GM12878 (cell line): ENCODE results near the gene GJB1. TPM values are rescaled to one million over a fixed set of nuclear protein-coding genes. Genes with fewer than 3 reads are reported as not detected.

Source experiments
- ATAC-seq: fragments of 200-7000 bp; cut with Tn5 transposase; 3 replicates; pipeline ENCODE4 v1.9.1; 2020; ENCODE audit warnings: mild to moderate bottlenecking, moderate library complexity
- Bru-seq: library from RNA; stranded (reverse); fragments of 400-500 nt; gene quantifications from one replicate; lab custom pipeline; 2021; lab: Mats Ljungman, UMichigan
- BruChase-seq, 2 experiments: library from RNA; stranded (reverse); fragments of 400-500 nt; gene quantifications; one replicate each; lab custom pipeline; 2021; lab: Mats Ljungman, UMichigan
- BruUV-seq: library from RNA; stranded (reverse); fragments of 400-500 nt; replicated peaks from 2 replicates; lab custom pipeline; 2021; lab: Mats Ljungman, UMichigan
- CTCF ChIA-PET: fragments of 300-600 bp; sonication (Branson Sonifier 250); formaldehyde crosslinking; extraction: SDS; loops from one replicate; lab custom pipeline; 2021; ENCODE audit warnings: inconsistent platforms; lab: Yijun Ruan, JAX
- POLR2A ChIA-PET: fragments of 350-600 bp; formaldehyde crosslinking; extraction: SDS; loops from one replicate; lab custom pipeline; 2021; ENCODE audit warnings: inconsistent platforms; lab: Charles Lee
- RAD21 ChIA-PET: fragments of 300-600 bp; sonication (Branson Sonifier 250); formaldehyde crosslinking; loops from one replicate; lab custom pipeline; 2023; ENCODE audit warnings: antibody characterized with exemption; ENCODE audit not compliant: unreplicated experiment; lab: Charles Lee
- SMC1A ChIA-PET: fragments of 300-600 bp; sonication (Branson Sonifier 250); formaldehyde crosslinking; loops from one replicate; lab custom pipeline; 2023; ENCODE audit not compliant: unreplicated experiment, uncharacterized antibody; lab: Charles Lee
- DNase-seq: peaks from one replicate; pipeline ENCODE4 v3.0.0-alpha.2; 2011; ENCODE audit warnings: low read depth, low spot score
- FAIRE-seq: peaks from 3 replicates; lab custom pipeline; 2011; peaks lifted over from hg19 to GRCh38; lab: Jason Lieb, UNC
- H2AFZ ChIP-seq: 2 replicates; pipeline ENCODE4 v1.6.0; 2011; ENCODE audit warnings: low read depth, low read length, control low read depth; ENCODE audit not compliant: control insufficient read depth
- H3K27ac ChIP-seq: 2 replicates; pipeline ENCODE4 v1.5.1; 2011; ENCODE audit warnings: control low read depth; ENCODE audit not compliant: control insufficient read depth, insufficient read depth
- H3K27me3 ChIP-seq, 2 experiments: replicated peaks in 1 of 2; 2 replicates each; pipeline versions ENCODE4 v1.6.0 to v1.6.1; 2011; ENCODE audit warnings: low read length in 1 of 2; ENCODE audit not compliant: control insufficient read depth in 2 of 2, insufficient read depth in 2 of 2
- H3K36me3 ChIP-seq, 2 experiments: 2 replicates each; pipeline ENCODE4 v1.5.1; 2011; ENCODE audit warnings: low read length in 1 of 2; ENCODE audit not compliant: control insufficient read depth in 2 of 2, insufficient read depth in 2 of 2
- H3K4me1 ChIP-seq: 2 replicates; pipeline ENCODE4 v1.6.1; 2011; ENCODE audit warnings: mild to moderate bottlenecking, low read length, moderate library complexity, mixed read lengths; ENCODE audit not compliant: control insufficient read depth, insufficient read depth
- H3K4me2 ChIP-seq: 2 replicates; pipeline ENCODE4 v1.6.0; 2011; ENCODE audit warnings: control low read depth; ENCODE audit not compliant: control insufficient read depth, insufficient read depth
- H3K4me3 ChIP-seq: fragments of 200-600 bp; sonication (generic); 2 replicates; pipeline ENCODE4 v1.5.1; 2016
- H3K79me2 ChIP-seq: 2 replicates; pipeline ENCODE4 v1.6.0; 2011; ENCODE audit warnings: low read length; ENCODE audit not compliant: control insufficient read depth, insufficient read depth
- H3K9ac ChIP-seq: 2 replicates; pipeline ENCODE4 v1.8.0; 2011; ENCODE audit warnings: low read length, control low read depth, mixed read lengths; ENCODE audit not compliant: control insufficient read depth, insufficient read depth
- H3K9me3 ChIP-seq: replicated peaks from 3 replicates; pipeline ENCODE4 v1.5.1; 2011; ENCODE audit warnings: mild to moderate bottlenecking, low read length; ENCODE audit not compliant: control insufficient read depth, insufficient read depth
- H4K20me1 ChIP-seq: 2 replicates; pipeline ENCODE4 v1.6.0; 2011; ENCODE audit not compliant: control insufficient read depth, insufficient read depth
- CREB1 ChIP-seq: IDR thresholded peaks from 2 replicates; pipeline ENCODE4 v1.6.1; 2012; ENCODE audit warnings: low read depth, mild to moderate bottlenecking, inconsistent platforms
- E4F1 ChIP-seq: fragments of 450-650 bp; IDR thresholded peaks from 2 replicates; pipeline ENCODE4 v1.6.1; 2018; ENCODE audit warnings: borderline replicate concordance, mild to moderate bottlenecking; ENCODE audit not compliant: partially characterized antibody
- EED ChIP-seq: sonication (generic); IDR thresholded peaks from 2 replicates; pipeline ENCODE4 v1.6.1; 2016; ENCODE audit warnings: antibody characterized with exemption, low read depth
- IRF4 ChIP-seq: IDR thresholded peaks from 2 replicates; pipeline ENCODE4 v1.6.1; 2011; ENCODE audit warnings: low read depth, low read length
- JUND ChIP-seq: IDR thresholded peaks from 2 replicates; pipeline ENCODE4 v1.6.1; 2012; ENCODE audit warnings: low read depth, mild to moderate bottlenecking, low read length, improper control_type of control experiment, moderate library complexity
- MEF2A ChIP-seq: IDR thresholded peaks from 2 replicates; pipeline ENCODE4 v1.6.1; 2011; ENCODE audit warnings: low read depth, mild to moderate bottlenecking, low read length, moderate library complexity; ENCODE audit not compliant: insufficient read depth
- MYC ChIP-seq: IDR thresholded peaks from 2 replicates; pipeline ENCODE4 v1.6.1; 2011; ENCODE audit warnings: mild to moderate bottlenecking, low read length, moderate library complexity, inconsistent platforms; ENCODE audit not compliant: insufficient read depth, insufficient replicate concordance, insufficient read length, severe bottlenecking
- RELA ChIP-seq: fragments of 450-650 bp; IDR thresholded peaks from 2 replicates; pipeline ENCODE4 v1.8.0; 2014; ENCODE audit warnings: borderline replicate concordance; ENCODE audit not compliant: partially characterized antibody
- REST ChIP-seq: IDR thresholded peaks from 2 replicates; pipeline ENCODE4 v1.6.1; 2012; ENCODE audit warnings: mild to moderate bottlenecking, low read depth, low read length
- SIX5 ChIP-seq: IDR thresholded peaks from 2 replicates; pipeline ENCODE4 v1.6.1; 2011; ENCODE audit warnings: mild to moderate bottlenecking, low read depth, low read length, moderate library complexity; ENCODE audit not compliant: severe bottlenecking
- TCF12 ChIP-seq: IDR thresholded peaks from 2 replicates; pipeline ENCODE4 v1.6.1; 2011; ENCODE audit warnings: low read depth, mild to moderate bottlenecking, low read length
- YY1 ChIP-seq: IDR thresholded peaks from 2 replicates; pipeline ENCODE4 v1.6.1; 2011; ENCODE audit warnings: low read depth, mild to moderate bottlenecking, low read length
- ZZZ3 ChIP-seq: IDR thresholded peaks from 2 replicates; pipeline ENCODE4 v1.6.1; 2011; ENCODE audit warnings: low read depth; ENCODE audit not compliant: control insufficient read depth, insufficient read length
- WGBS: methylation state at CpG from one replicate; pipeline ENCODE4 v1.1.6; 2016; ENCODE audit warnings: low lambda C conversion rate; ENCODE audit not compliant: insufficient replicate concordance, insufficient coverage; ENCODE audit errors: missing lambda C conversion rate; 5-methylcytosine and 5-hydroxymethylcytosine counted together
- in situ Hi-C: fragments of 300-500 bp; cut with MboI; formaldehyde crosslinking; loops from 9 replicates; pipeline ENCODE4 v1.14.3; 2018; ENCODE audit warnings: mixed read lengths
- intact Hi-C: fragments of 100-400 bp; cut with micrococcal nuclease; formaldehyde crosslinking; loops from one replicate; pipeline ENCODE4 v1.14.2; 2022; ENCODE audit not compliant: unreplicated experiment
- long read RNA-seq, 2 experiments: library from polyadenylated mRNA; unstranded; transcript quantifications; one replicate each; pipeline ENCODE4 v2.0.0, GENCODE V29; 2019 to 2020
- polyA minus RNA-seq, 3 experiments: library from RNA; depleted of rRNA, polyadenylated mRNA; stranded (reverse); fragments of >200 nt; gene quantifications; 2 replicates each; pipeline ENCODE4 v1.2.3, GENCODE V29; 2011
- polyA plus RNA-seq, 11 experiments: library from polyadenylated mRNA; depleted of rRNA in 4 of 11; unstranded in 6 of 11; stranded (reverse) in 5 of 11; fragments of >200 nt; fragmentation: Nextera tagmentation in 4 of 11; fragmentation: Illumina TruSeq in 1 of 11; extraction: Ambion mirVana in 4 of 11; extraction: Trizol in 1 of 11; gene quantifications; 1 replicate in 1 of 11; 2 replicates in 10 of 11; pipeline versions ENCODE4 v1.2.1 to v1.2.3, GENCODE V29; 2011 to 2016; ENCODE audit warnings: inconsistent platforms in 2 of 11, missing spikeins in 2 of 11, low read depth in 1 of 11
- total RNA-seq, 4 experiments: library from RNA; depleted of rRNA in 3 of 4; stranded (reverse); fragments of >200 nt in 3 of 4; fragmentation: Illumina TruSeq in 1 of 4; extraction: Trizol in 1 of 4; gene quantifications; 2 replicates each; pipeline versions ENCODE4 v1.2.1 to v1.2.3, GENCODE V29; 2013 to 2021

Gene GJB1
- not detected in 2 replicates for total RNA-seq (2013; cell fraction: nucleolus; rRNA removed)
- not detected in 2 replicates for total RNA-seq (2014; rRNA removed)
- total RNA-seq (2014; rRNA removed; fragmentation: Illumina TruSeq; extraction: Trizol) = not detected in 2 replicates
- 0.13 TPM in 1 of 2 replicates, not detected in the other for total RNA-seq (2021)
- polyA plus RNA-seq (2011; ENCODE audit: low read depth) = not detected
- not detected in 2 replicates for polyA plus RNA-seq (2011; rRNA removed)
- polyA plus RNA-seq (2011; cell fraction: cytosol; rRNA removed) = not detected in 2 replicates
- polyA plus RNA-seq (2011; cell fraction: nucleus; rRNA removed) = 0.06 TPM in 1 of 2 replicates, not detected in the other
- polyA plus RNA-seq (2012) = not detected in 2 replicates
- not detected in 2 replicates for polyA plus RNA-seq (2014; fragmentation: Illumina TruSeq; extraction: Trizol)
- polyA plus RNA-seq (2014; fragmentation: Nextera tagmentation; extraction: Ambion mirVana) = not detected
- polyA plus RNA-seq (2014; rRNA removed) = not detected in 2 replicates
- not detected for polyA plus RNA-seq (2016; fragmentation: Nextera tagmentation; extraction: Ambion mirVana)
- not detected in 2 replicates for polyA minus RNA-seq (2011; rRNA and poly(A)+ RNA removed)
- polyA minus RNA-seq (2011; cell fraction: cytosol; rRNA and poly(A)+ RNA removed) = not detected in 2 replicates
- polyA minus RNA-seq (2011; cell fraction: nucleus; rRNA and poly(A)+ RNA removed) = not detected in 2 replicates
- not detected for Bru-seq, nascent RNA
- percentile 19 among the genes with signal in this experiment for BruChase-seq, experiment 1, labeled RNA remaining after a 6-hour chase
- BruChase-seq, experiment 2, labeled RNA remaining after a 2-hour chase = percentile 15 among the genes with signal in this experiment
- long read RNA-seq, experiment 1 = 0 reads
- long read RNA-seq, experiment 2 = 0 reads

GRCh38 chrX:71222929-71223328, at the start of gene GJB1:
Gene GJB1, plus strand, starts transcription at chrX:71223224. Its CDS starts 484 bp downstream, at chrX:71223708.
- ChIA-PET SMC1A (no interaction called here), CTCF (no interaction called here), POLR2A (no interaction called here), RAD21 (no interaction called here)
- no TSS peak for BruUV-seq
- Histone ChIP-seq H3K4me3 (no peak within 1 kb of the TSS), H3K27ac (no peak within 1 kb of the TSS), H3K27me3 (no peaks in the 10 kb centered on the region), H3K79me2 (no peaks in the 10 kb centered on the region), H3K4me2 (no peak within 1 kb of the TSS), H3K4me1 (no peaks in the 10 kb centered on the region), H3K36me3 (no peaks in the 10 kb centered on the region), H4K20me1 (no peaks in the 10 kb centered on the region), H3K9ac (no peak within 1 kb of the TSS), H2AFZ (no peak within 1 kb of the TSS), H3K9me3 (no peaks in the 10 kb centered on the region)
- WGBS = 54% methylated on average over 18 of the region's 18 CpGs
- no peak for TF ChIP-seq JUND
- no peak for TF ChIP-seq SIX5
- TF ChIP-seq IRF4 = no peak
- no peak for TF ChIP-seq YY1
- no peak for TF ChIP-seq E4F1
- no peak for TF ChIP-seq EED
- no peak for TF ChIP-seq MEF2A
- no peak for TF ChIP-seq ZZZ3
- TF ChIP-seq RELA = no peak
- TF ChIP-seq MYC = no peak
- no peak for TF ChIP-seq TCF12
- no peak for TF ChIP-seq CREB1
- no peak for TF ChIP-seq REST
- ATAC-seq (no peak), DNase-seq (no peak), FAIRE-seq (no peak)
- intact Hi-C loops (no loop called here), in situ Hi-C loops (no loop called here)
